Ishikawa (cell line): Measurements from ENCODE around the gene TRAPPC5.

Source experiments
- CEBPB ChIP-seq: IDR thresholded peaks from 2 replicates; pipeline ENCODE4 v1.6.1; 2012
- EP300 ChIP-seq: IDR thresholded peaks from 2 replicates; pipeline ENCODE4 v1.6.1; 2012; ENCODE audit warnings: borderline replicate concordance
- RAD21 ChIP-seq: IDR thresholded peaks from 2 replicates; pipeline ENCODE4 v1.6.1; 2012; ENCODE audit warnings: low read depth
- REST ChIP-seq: IDR thresholded peaks from 2 replicates; pipeline ENCODE4 v1.6.1; 2012; ENCODE audit warnings: low read depth, mild to moderate bottlenecking
- TAF1 ChIP-seq: IDR thresholded peaks from 2 replicates; pipeline ENCODE4 v1.6.1; 2012; ENCODE audit warnings: low read depth, mild to moderate bottlenecking
- YY1 ChIP-seq: IDR thresholded peaks from 2 replicates; pipeline ENCODE4 v1.6.1; 2012; ENCODE audit warnings: low read depth
- TF ChIP-seq, protein P1 (sequence below): IDR thresholded peaks from 2 replicates; pipeline ENCODE4 v1.6.1; 2012

DNA sequence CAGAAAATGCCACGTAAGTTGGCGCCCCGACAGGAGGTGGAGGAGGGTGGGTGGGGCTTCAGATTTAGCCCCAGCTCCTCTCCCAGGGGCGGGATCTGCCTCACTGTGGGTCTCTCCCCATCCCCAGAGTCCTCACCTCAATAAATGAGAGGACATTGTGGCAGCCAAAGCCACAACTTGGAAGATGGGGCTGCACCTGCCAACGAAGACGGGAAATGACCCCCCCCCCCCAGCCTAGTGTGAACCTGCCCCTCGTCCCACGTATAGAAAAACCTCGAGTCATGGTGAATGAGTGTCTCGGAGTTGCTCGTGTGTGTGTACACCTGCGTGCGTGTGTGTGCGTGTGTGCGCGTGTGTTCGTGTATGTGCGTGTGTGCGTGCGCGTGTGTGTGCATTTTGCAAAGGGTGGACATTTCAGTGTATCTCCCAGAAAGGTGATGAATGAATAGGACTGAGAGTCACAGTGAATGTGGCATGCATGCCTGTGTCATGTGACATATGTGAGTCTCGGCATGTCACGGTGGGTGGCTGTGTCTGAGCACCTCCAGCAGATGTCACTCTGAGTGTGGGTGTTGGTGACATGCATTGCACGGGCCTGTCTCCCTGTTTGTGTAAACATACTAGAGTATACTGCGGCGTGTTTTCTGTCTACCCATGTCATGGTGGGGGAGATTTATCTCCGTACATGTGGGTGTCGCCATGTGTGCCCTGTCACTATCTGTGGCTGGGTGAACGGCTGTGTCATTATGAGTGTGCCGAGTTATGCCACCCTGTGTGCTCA is 1.5 kb upstream of the TRAPPC5 start:
- TF ChIP-seq EP300, result no peak
- TF ChIP-seq, protein P1, sequence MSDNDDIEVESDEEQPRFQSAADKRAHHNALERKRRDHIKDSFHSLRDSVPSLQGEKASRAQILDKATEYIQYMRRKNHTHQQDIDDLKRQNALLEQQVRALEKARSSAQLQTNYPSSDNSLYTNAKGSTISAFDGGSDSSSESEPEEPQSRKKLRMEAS, result no peak
- TF ChIP-seq YY1, result no peak
- TF ChIP-seq TAF1, result no peak
- no peak for TF ChIP-seq CEBPB
- no peak for TF ChIP-seq REST
- TF ChIP-seq RAD21, result peak; percentile 38; the same call in 1 of the 2 replicates
